ENCODE data around the gene PDGFD.

DNA sequence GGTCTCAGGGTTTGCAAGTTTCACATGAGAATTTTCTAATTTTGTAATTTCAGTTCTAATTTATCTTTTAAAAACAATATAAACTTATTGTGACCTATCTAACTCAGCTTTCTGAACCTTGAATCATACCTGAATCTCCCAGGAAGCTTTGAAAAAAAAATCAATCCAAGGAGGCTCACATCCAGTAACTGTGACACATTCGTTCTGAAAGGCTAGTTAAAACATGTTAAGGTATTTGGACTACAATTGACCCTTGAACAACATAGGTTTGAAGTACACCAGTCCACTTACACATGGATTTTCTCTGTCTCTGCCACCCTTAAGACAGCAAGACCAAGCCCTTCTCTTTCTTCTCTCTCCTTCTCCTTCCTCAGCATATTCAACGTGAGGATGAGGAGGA is 87.5 kb downstream of the PDGFD start:
- TF ChIP-seq POLR2AphosphoS5 (IDR thresholded peaks at IDR 0.05; ENCODE audit: borderline replicate concordance, low read depth, low read length), result no peak
- no peak for TF ChIP-seq EZH2 (IDR thresholded peaks at IDR 0.05)

Data from SK-N-MC (cell line).